ENCODE data around the gene IL17REL. TPM values are rescaled to one million over a fixed set of nuclear protein-coding genes. Genes with fewer than 3 reads are reported as not detected.
A peak's percentile ranks its signal among the peaks of the same experiment; 100 is the strongest.

IL17REL gene
- total RNA-seq, 1 donor from 2014 or later = not detected

- no peak for TF ChIP-seq CTCF (IDR thresholded peaks at IDR 0.05)
These were observed 52.2 kb downstream of the IL17REL start, which contains the start of gene PIM3 for GRCh38 chr22:49960159-49961004. TSS of gene PIM3 (plus strand) at chr22:49960772. CDS start at chr22:49960948, 176 bp downstream.

GRCh38 chr22:49959782-49960158, 52.8 kb downstream of the IL17REL start:
- H3K36me3 Mint-ChIP-seq (ENCODE audit: unreplicated experiment) = peaks cover 7% of the 10 kb centered on the region
- H3K4me1 Mint-ChIP-seq (ENCODE audit: unreplicated experiment) = peaks cover 22% of the 10 kb centered on the region
- DNase-seq (ENCODE audit: extremely low spot score, unreplicated experiment) = no peak
- no peaks in the 10 kb centered on the region for H3K27me3 Mint-ChIP-seq (ENCODE audit: unreplicated experiment)
- H3K4me3 Mint-ChIP-seq (ENCODE audit: unreplicated experiment) = peak overlapping the region; percentile 60
- no peaks in the 10 kb centered on the region for H3K9me3 Mint-ChIP-seq (ENCODE audit: unreplicated experiment)
- no peak for TF ChIP-seq CTCF (IDR thresholded peaks at IDR 0.05)
- no peak overlapping the region for H3K27ac Mint-ChIP-seq (ENCODE audit: unreplicated experiment)

More at GRCh38 chr22:49960159-49961004, 52.2 kb downstream of the IL17REL start, which contains the start of gene PIM3:
- Mint-ChIP-seq H3K27me3 (ENCODE audit: unreplicated experiment) (no peaks in the 10 kb centered on the region), H3K4me3 (ENCODE audit: unreplicated experiment) (peak within 1 kb of the TSS; percentile 85), H3K4me1 (ENCODE audit: unreplicated experiment) (peaks cover 21% of the 10 kb centered on the region), H3K27ac (ENCODE audit: unreplicated experiment) (peak within 1 kb of the TSS; percentile 84), H3K9me3 (ENCODE audit: unreplicated experiment) (no peaks in the 10 kb centered on the region), H3K36me3 (ENCODE audit: unreplicated experiment) (peaks cover 7% of the 10 kb centered on the region)
- peak; percentile 98 for DNase-seq (ENCODE audit: extremely low spot score, unreplicated experiment)

- no peak for TF ChIP-seq CTCF (IDR thresholded peaks at IDR 0.05)
- peak overlapping the region; percentile 10 for H3K27ac Mint-ChIP-seq (ENCODE audit: unreplicated experiment)
- H3K9me3 Mint-ChIP-seq (ENCODE audit: unreplicated experiment) = no peaks in the 10 kb centered on the region
- H3K4me1 Mint-ChIP-seq (ENCODE audit: unreplicated experiment) = peaks cover 18% of the 10 kb centered on the region
- no peak for DNase-seq (ENCODE audit: extremely low spot score, unreplicated experiment)
- H3K4me3 Mint-ChIP-seq (ENCODE audit: unreplicated experiment) = peak overlapping the region; percentile 60
- H3K36me3 Mint-ChIP-seq (ENCODE audit: unreplicated experiment) = peaks cover 7% of the 10 kb centered on the region
- no peaks in the 10 kb centered on the region for H3K27me3 Mint-ChIP-seq (ENCODE audit: unreplicated experiment)
These were observed 53.4 kb downstream of the IL17REL start for GRCh38 chr22:49958931-49959781.

- no peak overlapping the region for H3K4me3 Mint-ChIP-seq (ENCODE audit: unreplicated experiment)
- no peaks in the 10 kb centered on the region for H3K9me3 Mint-ChIP-seq (ENCODE audit: unreplicated experiment)
- DNase-seq (ENCODE audit: extremely low spot score, unreplicated experiment) = no peak
- TF ChIP-seq CTCF (IDR thresholded peaks at IDR 0.05) = no peak
- peaks cover under 1% of the 10 kb centered on the region for H3K36me3 Mint-ChIP-seq (ENCODE audit: unreplicated experiment)
- H3K27me3 Mint-ChIP-seq (ENCODE audit: unreplicated experiment) = no peaks in the 10 kb centered on the region
- H3K27ac Mint-ChIP-seq (ENCODE audit: unreplicated experiment) = no peak overlapping the region
- H3K4me1 Mint-ChIP-seq (ENCODE audit: unreplicated experiment) = peaks cover 12% of the 10 kb centered on the region
These were observed 54.1 kb downstream of the IL17REL start for GRCh38 chr22:49958366-49958921.
